Activated T-cell treated with anti-CD3 and anti-CD28 coated beads, Interleukin-2, amount 50 U/mL, for 1 hour (primary cell): ENCODE results near the gene FHOD1.

ENCODE experiments used
- DNase-seq: peaks from one replicate; pipeline ENCODE4 v3.0.0-alpha.2; 2020

FHOD1 gene

GRCh38 chr16:67247192-67248072 is at the start of gene FHOD1:
Gene FHOD1 (minus strand): TSS chr16:67247481. CDS start chr16:67247410, 71 bp downstream.
- DNase-seq: peak; percentile 96

- no peak for DNase-seq
Observed at GRCh38 chr16:67296420-67296819, 49.1 kb upstream of the FHOD1 start.

GRCh38 chr16:67294938-67295361 is 47.7 kb upstream of the FHOD1 start:
- DNase-seq: no peak

- no peak for DNase-seq
Observed at GRCh38 chr16:67294171-67294757, 47.0 kb upstream of the FHOD1 start.

GRCh38 chr16:67291461-67291860 is 44.2 kb upstream of the FHOD1 start:
- no peak for DNase-seq

GRCh38 chr16:67287960-67288359 is 40.7 kb upstream of the FHOD1 start:
- DNase-seq: no peak

GRCh38 chr16:67286441-67287235 is 39.4 kb upstream of the FHOD1 start:
- no peak for DNase-seq

- DNase-seq: no peak
Observed at GRCh38 chr16:67284699-67285646, 37.7 kb upstream of the FHOD1 start.

- no peak for DNase-seq
Observed at GRCh38 chr16:67283826-67284555, 36.7 kb upstream of the FHOD1 start.

GRCh38 chr16:67283039-67283825 is 36.0 kb upstream of the FHOD1 start:
- DNase-seq: no peak

GRCh38 chr16:67282447-67282805 is 35.1 kb upstream of the FHOD1 start:
- no peak for DNase-seq

GRCh38 chr16:67281536-67282446 is 34.5 kb upstream of the FHOD1 start:
- DNase-seq: no peak

- DNase-seq: no peak
Observed at GRCh38 chr16:67280090-67281015, 33.1 kb upstream of the FHOD1 start.

- DNase-seq: peak; percentile 84
Observed at GRCh38 chr16:67279296-67280089, 32.2 kb upstream of the FHOD1 start, which contains the start of gene PLEKHG4. Gene PLEKHG4 (plus strand): TSS chr16:67279532. CDS start chr16:67280045, 513 bp downstream.

- no peak for DNase-seq
Observed at GRCh38 chr16:67278773-67279295, 31.6 kb upstream of the FHOD1 start.

GRCh38 chr16:67277999-67278772 is 30.9 kb upstream of the FHOD1 start:
- DNase-seq: no peak
